RCC 7860 (cell line): ENCODE measurements around the gene LRRC25.
A peak's percentile ranks its signal among the peaks of the same experiment; 100 is the strongest.

ENCODE experiments used
- DNase-seq: peaks from one replicate; pipeline ENCODE4 v3.0.0-alpha.2; 2015; ENCODE audit warnings: low spot score
- FAIRE-seq: peaks from 2 replicates; lab custom pipeline; 2012; peaks lifted over from hg19 to GRCh38; lab: Jason Lieb, UNC

Gene LRRC25

DNA sequence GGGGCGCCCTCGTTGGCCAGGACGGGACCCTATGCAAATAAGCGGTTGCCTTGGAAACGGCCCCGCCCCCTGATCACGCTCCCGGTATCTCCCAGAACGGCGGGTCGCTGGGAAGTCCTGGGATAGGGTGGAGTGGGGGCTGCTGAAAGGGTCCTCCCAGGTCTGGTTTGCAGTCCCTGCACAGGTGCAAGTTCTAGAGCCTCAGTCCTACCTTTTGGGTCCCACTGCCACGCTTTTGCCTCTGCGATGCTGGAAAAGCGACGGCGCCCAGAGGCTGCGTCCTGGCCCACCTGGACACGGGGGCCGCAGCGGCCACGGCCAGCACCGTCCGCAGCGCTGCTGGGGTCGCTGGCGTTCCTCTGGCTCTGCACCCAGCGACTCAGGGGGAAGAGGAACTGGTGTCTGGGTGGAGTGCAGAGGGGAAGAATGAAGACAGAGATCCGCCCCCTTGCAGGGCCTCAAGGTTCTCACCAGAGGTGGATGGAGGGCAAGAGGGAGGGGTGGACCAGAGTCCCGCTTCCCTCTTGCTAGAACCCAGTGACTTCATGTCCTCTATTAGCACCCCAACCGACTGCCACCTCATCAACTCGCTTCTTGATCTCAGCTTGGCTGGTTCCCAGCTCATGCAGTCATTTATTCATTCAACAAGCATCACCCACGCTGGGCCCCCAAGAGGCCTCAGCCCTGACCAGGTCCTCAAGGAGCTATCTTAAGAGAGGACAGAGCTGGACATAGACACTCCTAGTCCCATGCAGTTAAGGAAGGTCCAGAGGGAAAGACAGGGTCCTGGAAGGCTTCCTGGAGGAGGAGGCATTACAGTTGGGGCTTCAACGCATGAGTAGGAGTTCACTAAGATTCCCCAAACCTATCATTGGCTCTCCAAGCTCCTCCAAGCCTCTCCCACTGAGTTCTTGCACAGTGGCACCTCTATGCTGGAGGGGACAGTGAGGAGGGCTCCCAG lies at the start of gene LRRC25:
TSS of gene LRRC25 (minus strand) at position 381 of the 961 bp plus-strand sequence. CDS start 659 bp downstream, outside the sequence.
- no peak for FAIRE-seq
- DNase-seq, result no peak

DNA sequence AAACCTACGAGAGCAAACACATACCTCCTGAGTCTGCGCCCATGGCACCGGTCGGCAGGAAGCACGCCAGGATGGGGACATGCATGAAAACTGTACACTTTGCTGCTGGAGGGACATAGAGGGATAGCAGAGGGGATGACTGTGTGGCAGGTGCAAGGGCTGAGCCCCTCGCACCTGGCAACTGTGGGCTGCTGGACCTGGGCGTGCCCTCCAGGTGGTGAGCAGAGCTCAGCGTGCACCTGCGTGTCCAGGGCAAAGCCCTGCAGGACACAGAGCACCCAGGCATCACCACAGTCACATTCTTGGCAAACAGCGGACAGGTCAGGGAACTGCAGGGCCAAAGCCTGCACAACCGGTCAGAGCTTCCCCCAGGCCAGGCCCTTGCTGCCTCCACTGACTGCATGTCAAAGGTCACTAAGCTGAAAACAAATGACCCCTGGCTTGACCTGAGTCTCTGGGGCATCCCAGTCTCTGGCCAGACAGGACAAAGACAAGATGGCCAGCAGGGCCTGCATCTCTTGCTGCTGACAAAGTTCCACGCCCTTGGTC lies 49.5 kb upstream of the LRRC25 start:
- DNase-seq (no peak), FAIRE-seq (no peak)

DNA sequence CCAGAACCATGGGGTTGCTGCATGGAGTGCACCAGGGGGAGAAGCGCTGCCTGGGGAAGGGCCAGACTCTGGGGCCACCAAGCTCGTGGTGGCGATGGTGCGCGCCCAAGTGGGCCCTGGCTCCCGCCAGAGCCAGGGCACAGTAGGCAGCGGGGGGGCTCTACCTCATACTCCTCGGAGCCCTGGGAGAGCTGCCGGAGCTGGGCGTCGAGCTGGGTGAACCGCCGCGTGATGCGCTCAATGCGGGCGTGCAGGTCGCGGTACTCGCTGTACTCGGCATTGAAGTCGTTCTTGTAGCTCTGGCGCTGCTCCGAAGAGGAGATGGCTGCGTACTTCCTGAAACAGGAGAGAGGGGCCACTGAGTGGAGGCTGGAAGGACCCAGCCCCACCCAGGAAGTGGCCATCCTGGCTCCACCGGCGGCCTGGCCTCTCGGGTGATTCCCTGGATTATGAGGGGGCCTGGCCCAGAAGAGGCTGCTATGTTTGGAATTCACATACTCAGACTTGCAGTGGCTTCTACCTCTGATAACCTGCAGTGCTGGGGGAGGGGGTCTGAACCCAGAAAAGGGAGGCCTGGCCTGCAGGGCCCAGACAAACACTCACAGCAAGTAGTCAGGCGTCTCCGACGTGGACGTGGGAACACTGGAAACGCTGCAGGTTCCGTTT lies 48.9 kb upstream of the LRRC25 start:
- no peak for FAIRE-seq
- no peak for DNase-seq

DNA sequence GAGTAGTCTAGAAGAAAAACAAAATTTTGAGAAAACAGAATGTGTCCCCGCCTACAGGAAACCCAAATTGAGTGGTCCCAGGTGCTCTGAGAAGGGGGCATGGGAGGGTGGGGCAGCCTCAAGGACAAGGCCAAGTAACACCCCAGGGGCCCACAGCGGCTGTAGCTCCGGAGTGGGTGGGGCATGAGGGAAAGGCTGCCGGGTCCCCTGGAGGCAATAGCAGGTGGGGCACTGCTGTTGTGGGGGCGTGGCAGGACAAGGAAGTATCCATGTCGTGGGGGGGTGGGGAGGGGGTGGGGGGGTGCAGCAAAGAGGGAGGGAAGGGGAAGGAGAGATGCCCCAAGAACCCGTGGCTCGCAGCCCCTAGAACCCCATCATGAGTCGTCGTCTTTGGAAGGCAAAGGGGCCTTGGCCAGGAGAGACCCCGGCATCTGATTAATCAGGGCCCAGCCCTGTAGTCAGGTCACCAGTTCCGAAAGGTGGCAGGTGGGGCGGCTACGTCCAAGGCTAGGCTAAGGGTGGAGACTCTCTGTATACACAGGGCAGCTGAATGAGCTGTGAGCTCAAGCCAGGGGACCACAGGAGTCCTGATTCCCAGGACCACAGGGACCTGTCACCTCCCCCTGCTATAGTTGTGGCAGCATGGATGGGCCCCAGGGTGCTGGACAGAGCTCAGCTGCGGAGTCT lies 48.0 kb upstream of the LRRC25 start:
- DNase-seq, result no peak
- no peak for FAIRE-seq

DNA sequence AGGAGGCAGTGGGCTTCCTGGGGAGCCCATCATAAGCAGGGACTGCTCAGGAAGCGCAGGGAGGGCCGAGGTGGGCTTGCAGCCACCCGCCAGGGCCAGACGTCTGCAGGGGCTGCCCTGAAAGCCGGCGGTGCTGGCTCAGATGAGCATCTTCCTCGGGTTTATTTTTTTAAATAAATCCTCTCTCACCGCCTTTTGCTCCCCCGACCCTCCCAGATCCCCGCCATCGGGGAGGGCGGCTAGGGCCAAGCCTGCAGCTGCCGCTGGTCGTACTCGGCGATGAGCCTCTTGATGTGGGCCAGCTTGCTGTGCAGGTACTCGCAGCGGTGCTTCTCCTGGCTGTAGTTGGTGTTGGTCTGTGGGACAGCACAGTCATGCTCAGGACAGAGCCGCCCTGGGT lies 47.1 kb upstream of the LRRC25 start:
- FAIRE-seq (no peak), DNase-seq (no peak)

DNA sequence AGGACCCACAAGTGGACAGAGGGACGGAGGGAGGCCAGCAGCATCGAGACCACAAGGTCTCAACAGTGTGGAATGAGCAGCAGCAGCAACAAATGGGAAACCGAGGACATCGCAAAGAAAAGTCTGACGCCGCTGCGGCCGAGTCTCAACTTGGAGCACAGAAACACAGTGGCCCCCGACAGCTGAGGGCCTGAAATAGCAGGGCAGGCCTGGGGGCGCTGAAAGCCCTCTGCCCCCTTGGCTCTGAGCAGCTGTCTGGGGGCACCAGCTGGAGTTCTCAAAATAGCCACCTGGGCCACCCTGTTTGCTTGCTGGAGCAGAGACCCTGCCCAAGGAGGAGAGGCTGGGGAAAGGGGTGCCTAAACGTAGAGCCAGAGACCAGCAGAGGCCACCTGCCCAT lies 46.4 kb upstream of the LRRC25 start:
- no peak for FAIRE-seq

DNA sequence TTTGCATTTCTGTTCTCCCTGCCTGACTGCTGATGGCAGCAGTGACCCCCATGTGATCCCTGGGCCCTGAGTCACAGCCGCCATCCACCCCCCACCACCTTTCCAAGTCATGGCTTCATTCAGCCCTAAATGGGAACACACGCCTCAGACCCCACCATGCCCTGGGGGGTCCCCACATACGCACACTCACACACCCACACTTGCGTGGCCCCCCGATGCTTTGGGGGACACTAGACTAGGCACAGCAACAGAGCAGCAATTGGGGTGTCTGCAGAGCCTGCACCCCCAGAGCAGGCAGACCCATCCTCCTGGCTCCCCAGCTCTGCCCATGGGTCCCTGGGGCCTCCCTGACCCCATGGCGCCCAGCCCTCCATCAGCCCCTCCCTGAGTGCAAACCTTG lies 46.0 kb upstream of the LRRC25 start:
- DNase-seq (no peak), FAIRE-seq (no peak)

More for the DNA sequence above, 46.4 kb upstream of the LRRC25 start:
- DNase-seq, result no peak

DNA sequence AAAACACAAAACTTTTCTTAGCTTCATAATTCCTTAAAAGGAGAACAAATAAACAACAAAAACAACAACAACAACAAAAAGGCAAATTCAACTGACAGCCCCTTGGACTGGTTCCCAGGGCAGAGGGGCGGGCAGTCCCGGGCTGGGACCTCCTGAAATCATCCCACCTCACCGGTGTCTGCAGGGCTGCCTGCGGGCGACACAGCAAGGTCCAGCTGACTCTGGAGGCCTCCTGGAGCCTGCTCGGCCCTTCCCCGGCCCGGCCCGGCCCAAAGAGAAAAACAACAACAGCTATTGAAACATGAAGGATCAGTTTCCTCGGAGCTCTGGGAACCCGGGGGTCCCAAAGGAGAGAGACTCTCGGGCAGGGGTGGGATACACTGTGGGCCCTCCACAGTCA lies 45.5 kb upstream of the LRRC25 start:
- FAIRE-seq (no peak), DNase-seq (no peak)

DNA sequence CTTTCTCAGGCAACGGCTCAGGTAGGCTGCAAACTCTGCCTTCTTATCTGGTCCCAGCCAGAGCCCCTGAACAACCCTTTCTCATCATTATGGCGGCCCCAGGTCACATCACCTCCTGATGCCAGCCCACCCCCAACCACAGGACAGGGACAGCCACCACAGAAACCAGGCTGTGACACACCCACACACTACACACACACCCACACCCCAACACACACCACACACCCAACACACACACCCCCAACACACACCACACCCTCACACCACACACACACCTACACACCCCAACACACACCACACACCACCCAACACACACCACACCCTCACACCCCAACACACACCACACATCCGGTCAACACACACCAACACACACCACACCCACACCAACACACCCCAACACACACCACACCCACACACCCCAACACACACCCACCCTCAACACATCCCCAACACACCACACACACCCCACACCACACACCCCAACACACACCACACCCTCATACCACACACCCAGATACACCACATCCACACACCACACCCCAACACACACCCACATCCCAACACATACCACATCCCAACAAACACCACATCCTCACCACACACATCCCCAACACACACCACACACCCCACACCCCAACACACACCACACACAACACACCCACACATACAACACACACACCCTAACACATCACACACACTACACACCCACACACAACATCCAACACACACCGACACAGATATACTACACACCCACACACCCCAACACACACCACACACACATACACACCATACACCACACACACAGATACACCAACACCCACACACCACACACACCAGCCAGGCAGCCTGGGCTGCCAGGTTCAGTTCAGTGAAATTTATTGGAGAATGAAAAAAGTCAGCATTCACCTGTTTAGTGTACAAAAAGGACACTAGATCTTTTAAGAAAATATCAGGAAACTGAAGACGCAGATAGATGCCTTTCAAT lies 44.7 kb upstream of the LRRC25 start:
- no peak for FAIRE-seq
- no peak for DNase-seq

DNA sequence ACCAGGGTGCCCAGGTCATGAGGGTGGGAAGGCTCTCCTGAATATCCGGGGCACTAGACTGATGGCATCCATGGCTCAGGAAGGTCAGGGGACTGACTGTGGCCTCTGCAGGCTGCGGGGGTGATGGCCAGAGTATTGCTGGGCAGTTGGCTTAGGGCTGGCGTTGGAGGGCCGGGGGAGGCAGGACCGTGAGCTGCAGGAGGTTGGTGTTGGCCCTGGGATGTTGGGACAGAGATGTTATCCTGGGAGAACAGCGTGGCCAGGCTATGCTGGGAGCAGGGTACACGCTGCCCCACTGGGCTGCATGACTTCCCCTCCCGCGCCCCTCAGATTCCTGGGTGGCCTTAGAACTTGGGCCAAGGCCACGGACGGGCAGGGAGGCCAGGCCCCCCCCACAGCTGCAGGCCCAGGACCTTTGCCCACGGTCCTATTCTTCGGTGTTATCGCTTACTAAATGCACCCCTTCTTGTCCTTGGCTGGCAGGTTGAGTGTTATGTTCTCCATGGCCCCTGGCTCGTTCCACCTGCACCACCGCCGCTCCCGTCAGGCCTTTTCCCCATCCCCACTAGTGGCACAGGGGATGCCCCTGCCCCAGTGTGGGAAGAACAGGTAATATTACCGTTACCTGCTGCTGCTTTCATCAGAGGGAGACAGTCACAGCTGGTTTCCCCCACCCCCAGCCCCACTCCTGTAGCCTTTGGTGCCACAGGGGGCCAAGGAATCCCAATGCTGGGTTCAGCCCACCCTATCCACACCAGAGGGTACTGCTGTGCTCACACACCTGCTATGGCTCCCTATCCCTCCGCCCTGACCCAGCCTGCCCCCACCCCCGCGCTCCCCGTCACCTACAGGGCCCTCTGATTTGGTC lies 43.7 kb upstream of the LRRC25 start:
- FAIRE-seq (no peak), DNase-seq (no peak)

DNA sequence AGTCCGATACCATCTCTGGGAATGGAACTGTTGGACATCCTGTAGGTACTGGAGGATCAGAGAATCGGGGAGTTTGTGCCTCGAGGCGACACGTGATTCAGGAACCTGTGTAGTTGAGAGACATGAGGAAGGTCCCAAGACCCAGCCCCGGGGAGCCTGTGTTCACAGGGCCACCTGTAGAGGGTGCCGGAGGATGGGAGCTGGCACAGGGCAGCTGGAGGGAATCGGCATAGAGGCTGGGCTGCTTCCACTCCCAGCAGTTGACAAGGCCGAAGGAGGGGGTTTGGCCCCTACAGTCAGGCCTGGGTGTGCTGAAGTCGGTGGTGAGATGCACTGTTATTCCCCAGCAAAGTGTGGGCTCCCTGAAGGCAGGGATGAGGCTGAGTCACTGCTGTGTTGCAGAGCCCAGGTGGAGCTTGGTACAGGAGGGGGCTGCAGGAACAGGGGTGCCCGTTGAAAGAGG lies 43.0 kb upstream of the LRRC25 start:
- DNase-seq (no peak), FAIRE-seq (no peak)

DNA sequence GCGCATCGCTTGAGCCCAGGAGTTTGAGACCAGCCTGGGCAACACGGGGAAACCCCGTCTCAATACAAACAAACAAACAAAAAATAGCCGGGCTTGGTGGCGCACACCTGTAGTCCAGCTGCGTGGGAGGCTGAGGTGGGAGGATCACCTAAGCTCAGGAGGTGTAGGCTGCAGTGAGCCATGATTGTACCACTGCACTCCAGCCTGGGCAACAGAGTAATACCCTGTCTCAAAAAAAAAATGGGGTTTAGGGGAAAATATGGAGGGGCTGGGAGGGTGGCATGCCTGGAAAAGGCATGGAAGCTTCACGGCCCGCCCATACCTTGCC lies 42.5 kb upstream of the LRRC25 start:
- FAIRE-seq (no peak), DNase-seq (no peak)

DNA sequence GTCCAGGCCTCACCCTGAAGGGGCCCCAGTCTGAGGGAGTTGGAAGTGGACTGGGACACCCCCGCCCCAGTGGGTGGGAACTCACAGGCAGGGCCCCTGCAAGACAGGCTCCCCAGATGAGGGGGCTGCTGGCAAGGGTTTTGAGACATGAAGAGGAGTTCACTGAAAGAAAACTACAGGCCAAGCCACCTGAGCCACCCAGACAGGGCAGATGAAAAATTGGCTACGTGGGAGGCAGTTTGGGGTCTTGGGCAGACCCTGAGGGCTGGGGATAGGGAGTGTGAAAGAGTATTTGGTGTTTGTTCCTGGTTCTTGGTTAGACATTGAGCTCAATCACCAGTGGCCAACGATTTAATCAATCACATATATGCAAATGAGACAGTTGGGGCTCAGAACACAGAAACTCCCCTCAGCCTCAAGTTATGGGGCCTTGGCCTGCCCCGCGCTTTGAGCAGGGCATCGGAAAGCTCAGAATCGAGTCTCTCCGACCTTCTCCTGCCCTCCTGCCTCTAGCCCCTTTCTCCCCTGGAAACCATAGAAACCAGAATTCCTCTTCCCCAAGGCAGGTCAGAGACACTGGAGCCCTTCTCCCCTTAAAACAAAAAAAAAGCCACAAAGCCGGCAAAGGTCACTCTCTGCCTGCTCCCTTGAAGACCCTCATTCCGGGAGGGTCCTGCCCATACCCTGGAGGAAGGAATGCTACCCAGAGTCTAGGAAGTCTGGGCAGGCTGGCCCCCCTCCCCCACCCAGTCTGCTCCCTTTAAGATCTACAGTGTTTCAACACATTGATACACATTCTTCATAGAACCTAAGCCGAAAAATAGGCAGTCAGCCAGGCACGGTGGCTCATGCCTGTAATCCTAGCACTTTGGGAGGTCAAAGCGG lies 41.8 kb upstream of the LRRC25 start:
- no peak for FAIRE-seq
- no peak for DNase-seq

DNA sequence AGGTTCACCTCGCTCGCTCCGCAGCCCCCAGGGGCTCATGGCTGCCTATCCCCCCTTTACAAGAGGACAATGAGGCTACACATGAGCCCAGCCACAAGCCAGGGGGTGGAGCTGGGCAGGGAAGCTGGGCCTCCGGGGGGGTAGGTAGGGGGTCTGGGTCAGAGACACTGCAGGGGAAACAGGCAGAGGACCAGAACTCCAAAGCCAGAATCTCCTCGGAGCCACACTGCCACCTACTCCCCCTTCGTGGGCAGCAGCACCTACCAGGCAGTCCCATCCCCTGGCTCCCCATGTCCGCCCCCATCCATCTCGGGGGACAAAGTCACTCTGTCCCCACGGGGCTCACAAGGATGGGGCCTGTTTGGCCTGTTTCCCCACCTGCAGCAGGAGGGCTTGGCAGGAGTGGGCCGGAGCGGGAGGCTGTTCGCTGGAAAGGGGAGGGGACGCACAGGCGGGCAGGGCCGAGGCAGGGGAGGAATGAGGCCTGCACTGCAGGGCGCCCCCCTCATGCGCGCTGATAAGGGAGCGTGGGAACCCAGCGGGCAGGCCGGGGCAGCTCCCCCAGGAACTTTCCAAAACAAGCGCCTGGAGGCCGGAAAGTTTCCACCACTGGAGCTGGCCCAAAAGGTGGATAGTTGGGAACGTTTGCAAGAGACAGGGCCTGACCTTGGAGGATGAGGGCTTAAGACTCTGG lies 41.1 kb upstream of the LRRC25 start:
- DNase-seq (no peak), FAIRE-seq (no peak)

DNA sequence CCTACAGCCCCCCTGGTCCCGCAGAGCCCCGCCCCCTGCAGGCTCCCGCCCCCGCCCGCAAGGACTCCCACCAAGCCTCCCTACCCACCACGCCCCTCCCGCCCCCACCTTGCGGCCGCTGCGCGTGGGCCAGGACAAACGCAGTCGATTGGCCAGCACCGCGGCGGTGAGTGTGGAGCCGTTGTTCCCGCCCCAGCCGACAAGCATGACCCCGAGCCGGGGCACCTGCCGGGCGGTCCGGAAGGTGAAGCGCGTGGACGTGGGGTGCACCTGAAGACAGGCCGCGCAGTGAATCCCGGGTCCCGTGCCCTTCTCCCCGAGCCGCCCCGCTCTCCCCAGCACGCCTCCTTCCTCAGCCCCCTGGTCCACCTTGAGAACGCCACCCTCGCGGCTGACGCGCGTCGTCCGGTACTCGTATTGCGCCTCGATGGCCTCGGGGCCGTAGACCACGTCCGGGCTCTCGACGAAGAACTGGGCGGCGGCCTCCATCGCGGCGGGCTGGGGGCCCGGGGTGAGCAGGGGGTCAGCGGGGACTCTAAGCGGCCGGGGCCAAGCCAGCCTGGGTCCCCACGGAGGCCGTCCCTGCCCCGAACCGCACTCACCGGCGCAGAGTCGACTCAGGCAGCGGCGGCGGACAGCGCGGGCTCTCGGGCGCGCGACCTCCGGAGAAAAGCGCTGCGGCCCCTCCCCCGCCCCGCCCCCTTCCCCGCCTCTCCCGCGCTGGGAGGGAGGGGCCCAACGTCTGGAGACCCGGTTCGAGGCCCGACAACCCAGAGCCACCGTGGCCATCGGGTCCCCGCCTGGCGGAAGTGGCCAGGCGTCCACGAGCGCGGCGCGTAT lies 40.3 kb upstream of the LRRC25 start, which contains the start of gene ISYNA1:
TSS of gene ISYNA1 (minus strand) at position 643 of the 840 bp plus-strand sequence. CDS start at position 489, 154 bp downstream.
- DNase-seq, result no peak
- FAIRE-seq, result no peak

DNA sequence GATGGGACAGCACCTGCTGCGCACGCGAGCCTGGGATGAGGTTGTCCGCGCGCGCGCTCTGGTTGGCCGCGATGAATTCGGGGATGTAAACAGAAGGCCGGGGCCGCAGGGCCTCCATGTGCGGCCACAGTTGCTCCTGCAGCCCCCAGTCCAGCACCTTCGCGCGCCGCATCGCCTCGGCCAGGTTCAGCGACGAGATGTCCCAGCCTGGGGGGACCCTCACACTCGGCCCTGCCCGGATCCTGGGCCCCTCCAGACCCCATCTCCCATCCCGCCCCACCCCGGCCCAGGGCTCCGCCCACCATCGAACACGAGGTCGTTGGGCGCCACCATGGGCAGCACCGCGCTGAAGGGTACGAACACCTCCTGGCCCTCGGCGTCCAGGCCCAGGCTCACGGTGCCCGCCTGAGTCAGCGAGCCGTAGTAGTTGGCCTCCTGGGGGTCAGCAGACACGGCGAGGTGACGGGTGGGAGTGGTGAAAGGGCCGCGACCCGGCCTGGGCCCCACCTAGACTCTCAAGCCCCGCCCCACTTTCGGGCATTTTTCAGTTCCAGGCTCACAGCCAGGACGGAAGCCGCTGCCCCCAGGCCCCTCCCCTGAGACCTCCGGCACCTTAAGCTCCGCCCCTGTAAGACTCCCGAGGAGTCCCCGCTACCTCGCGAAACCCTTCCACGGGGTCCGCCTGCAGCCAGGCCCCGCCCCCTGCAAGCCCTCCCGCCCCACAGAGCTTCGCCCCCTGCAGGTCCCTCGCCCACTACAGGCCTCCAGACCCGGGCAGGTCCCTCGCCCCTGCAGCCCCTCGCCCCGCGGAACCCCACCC lies 39.5 kb upstream of the LRRC25 start:
- DNase-seq (peak; percentile 32), FAIRE-seq (no peak)
